Measurements from ENCODE around the gene MOK.

- no peak for TF ChIP-seq YY1 (IDR thresholded peaks at IDR 0.05; ENCODE audit: insufficient read depth, insufficient read length)
- TF ChIP-seq ZNF274 (IDR thresholded peaks at IDR 0.05; ENCODE audit: low read depth, low read length), result no peak
- no peak for TF ChIP-seq SUZ12 (IDR thresholded peaks at IDR 0.05; ENCODE audit: extremely low read depth, insufficient read depth, insufficient read length)
Measured at GRCh38 chr14:102201353-102201738, 103.6 kb downstream of the MOK start.
